Activated naive CD4-positive, alpha-beta T cell (primary cell): ENCODE data around the gene CKAP2L.
A peak's percentile ranks its signal among the peaks of the same experiment; 100 is the strongest.
"Not testable (repeated sequence)": the region's sequence is repeated elsewhere in the genome, so short reads cannot be mapped to it uniquely, and the experiment has no call there.

Source experiments
- DNase-seq, 4 experiments: peaks; one replicate each; lab custom pipeline; 2025; lab: John Stamatoyannopoulos, UW

CKAP2L gene

DNA sequence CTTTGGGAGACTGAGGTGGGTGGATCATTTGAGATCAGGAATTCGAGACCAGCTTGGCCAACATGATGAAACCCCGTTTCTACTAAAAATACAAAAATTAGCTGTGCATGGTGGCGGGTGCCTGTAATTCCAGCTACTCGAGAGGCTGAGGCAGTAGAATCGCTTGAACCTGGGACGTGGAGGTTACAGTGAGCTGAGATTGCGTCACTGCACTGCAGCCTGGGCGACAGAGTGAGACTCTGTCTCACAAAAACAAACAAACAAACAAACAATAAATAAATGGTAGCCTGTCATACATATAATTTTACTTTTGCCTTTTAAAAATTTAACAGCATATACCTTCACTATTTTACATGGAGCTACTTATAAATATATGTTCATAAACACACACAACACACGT, 57.5 kb downstream of the CKAP2L start:
- not testable (repeated sequence) for DNase-seq

- DNase-seq, result no peak
Measured at GRCh38 chr2:112706170-112706664, 58.2 kb downstream of the CKAP2L start.

- DNase-seq, result no peak
Measured at GRCh38 chr2:112705575-112705974, 58.8 kb downstream of the CKAP2L start.

- DNase-seq, result no peak
Measured at GRCh38 chr2:112703684-112704083, 60.7 kb downstream of the CKAP2L start.

GRCh38 chr2:112701052-112701451, 63.4 kb downstream of the CKAP2L start:
- no peak for DNase-seq

GRCh38 chr2:112699984-112700667, 64.3 kb downstream of the CKAP2L start:
- no peak for DNase-seq

- no peak for DNase-seq
Measured at GRCh38 chr2:112698834-112699515, 65.4 kb downstream of the CKAP2L start.

DNA sequence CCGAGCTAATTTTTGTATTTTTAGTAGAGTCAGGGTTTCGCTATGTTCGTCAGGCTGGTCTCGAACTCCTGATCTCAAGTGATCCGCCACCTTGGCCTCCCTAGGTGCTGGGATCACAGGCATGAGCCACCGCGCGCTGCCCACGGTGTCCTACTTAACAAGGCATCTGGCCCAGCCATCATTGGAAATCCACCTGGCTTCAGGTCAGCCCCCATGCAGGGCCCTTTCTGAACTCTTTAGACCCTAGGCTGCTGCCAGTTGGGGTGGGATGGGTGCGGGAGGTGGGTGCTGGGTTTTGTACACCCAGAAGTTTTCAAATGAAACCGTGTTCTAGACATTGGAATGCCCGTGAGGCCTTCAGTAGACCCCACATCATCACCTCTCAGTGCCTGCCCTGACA, 70.2 kb downstream of the CKAP2L start:
- DNase-seq, result no peak

GRCh38 chr2:112693596-112693995, 70.8 kb downstream of the CKAP2L start:
- DNase-seq, result no peak

DNA sequence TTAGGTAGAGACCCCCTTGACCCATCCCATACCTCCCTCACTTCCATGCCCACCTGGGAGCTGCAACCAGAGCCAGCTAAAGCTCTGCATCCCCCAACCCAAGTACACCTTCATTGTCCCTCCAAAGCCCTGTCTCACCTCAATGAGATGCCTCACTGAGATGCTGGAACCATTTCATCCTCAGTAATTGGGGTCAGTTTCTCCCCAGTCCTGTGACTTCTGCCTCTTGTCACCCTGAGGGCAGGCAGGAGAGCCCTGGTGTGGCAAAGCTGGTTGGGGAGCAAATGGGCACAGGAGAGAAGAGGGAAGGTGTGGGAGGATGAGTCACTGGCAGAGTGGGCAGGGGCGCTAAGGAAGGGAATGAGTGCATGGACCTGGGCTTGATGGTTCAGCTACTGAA, 71.5 kb downstream of the CKAP2L start:
- no peak for DNase-seq

DNA sequence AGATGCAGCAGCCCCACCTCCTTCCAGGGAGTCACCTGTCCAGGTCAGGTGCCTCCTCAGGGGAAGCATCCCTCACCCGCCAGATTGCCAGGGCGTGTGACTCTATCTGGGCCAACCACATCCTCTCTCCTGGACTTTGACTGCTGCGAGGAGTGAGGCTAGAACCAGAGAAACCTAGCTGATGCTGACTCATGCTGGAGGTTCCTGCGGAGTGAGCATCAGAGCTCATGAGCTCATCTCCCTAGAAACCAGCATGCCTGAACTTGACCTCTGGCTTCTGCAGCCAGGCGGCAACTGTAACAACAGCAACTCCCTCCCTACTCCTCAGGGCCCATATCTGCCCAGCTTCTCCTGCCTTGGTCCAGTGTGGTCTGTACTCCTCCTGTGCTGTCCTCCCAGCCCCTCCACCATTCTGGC, 71.9 kb downstream of the CKAP2L start:
- DNase-seq, result no peak

- no peak for DNase-seq
Measured at GRCh38 chr2:112691881-112692281, 72.5 kb downstream of the CKAP2L start.

DNA sequence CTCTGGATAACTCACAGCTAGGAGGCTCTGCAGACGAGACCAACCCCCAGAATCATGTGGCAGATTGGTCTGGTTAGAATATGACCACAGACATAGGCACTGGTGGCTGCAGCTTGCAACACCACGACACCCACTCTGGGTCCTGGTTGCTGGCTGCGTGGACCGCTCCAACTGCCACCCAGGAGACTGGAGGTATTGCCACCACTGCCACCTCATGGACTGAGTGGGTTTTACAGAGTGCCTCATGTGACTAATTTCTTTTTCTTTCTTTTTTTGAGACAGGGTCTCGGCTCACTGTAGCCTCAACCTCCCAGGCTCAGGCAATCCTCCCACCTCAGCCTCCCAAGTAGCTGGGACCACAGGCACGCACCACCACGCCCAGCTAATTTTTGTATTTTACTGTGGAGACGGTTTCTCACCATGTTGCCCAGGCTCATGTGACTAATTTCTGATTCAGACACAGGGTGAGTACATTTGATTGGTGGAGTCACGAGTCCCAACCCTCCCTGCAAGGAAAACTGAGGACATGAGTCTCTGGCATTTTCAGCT, 73.5 kb downstream of the CKAP2L start:
- DNase-seq, result peak in 3 of 4 experiments; percentile 8 to 59 (median 21)

DNA sequence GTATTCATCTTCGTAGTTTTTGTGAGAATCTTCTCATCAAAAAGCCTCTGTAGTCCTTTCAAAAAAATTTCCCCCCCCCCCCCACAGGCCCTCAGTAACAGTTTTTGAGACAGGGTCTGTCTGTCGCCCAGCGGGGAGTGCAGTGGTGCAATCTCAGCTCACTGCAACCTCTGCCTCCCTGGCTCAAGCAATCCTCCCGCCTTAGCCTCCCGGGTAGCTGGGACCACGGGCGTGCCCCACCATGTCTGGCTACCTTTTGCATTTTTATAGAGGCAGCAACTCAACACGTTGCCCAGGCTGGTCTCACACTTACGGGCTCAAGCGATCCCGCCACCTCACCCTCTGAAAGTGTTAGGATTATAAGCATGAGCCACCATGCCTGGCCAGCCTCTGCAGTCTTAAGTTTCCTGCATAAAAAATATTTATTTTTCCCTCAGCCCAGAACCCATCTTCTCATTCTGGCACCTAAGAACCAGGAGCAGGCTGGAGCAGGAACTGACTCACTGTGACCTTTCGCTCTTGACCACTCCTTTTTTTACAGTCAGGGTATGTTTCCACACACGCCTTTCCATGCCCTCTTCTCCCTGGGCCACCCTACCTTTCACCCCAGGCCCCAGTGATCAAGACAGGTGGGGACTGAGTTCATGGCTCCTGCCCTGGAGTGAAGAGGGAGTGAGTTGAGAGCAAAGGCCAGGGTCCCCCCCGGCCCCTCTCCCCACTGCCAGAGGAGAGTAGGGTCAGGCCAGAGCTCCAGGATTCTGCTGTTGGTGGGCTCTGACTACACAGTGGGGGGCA, 76.1 kb downstream of the CKAP2L start:
- DNase-seq, result no peak

GRCh38 chr2:112687522-112687921, 76.9 kb downstream of the CKAP2L start:
- DNase-seq, result no peak
